IMR-90 (cell line): ENCODE measurements around the gene PLPP3.

ENCODE experiments used
- BHLHE40 ChIP-seq: fragments of 150-350 bp; IDR thresholded peaks from 2 replicates; pipeline ENCODE4 v1.6.1; 2016; ENCODE audit warnings: mild to moderate bottlenecking, low read depth, low read length
- CEBPB ChIP-seq: IDR thresholded peaks from 2 replicates; pipeline ENCODE4 v1.6.1; 2012; ENCODE audit warnings: low read depth, low read length, improper control_type of control experiment
- FOS ChIP-seq: fragments of 150-350 bp; IDR thresholded peaks from 2 replicates; pipeline ENCODE4 v1.6.1; 2016; ENCODE audit warnings: low read depth, low read length
- MAFK ChIP-seq: IDR thresholded peaks from 2 replicates; pipeline ENCODE4 v1.6.1; 2012; ENCODE audit warnings: low read depth, low read length, improper control_type of control experiment
- MAZ ChIP-seq: IDR thresholded peaks from 2 replicates; pipeline ENCODE4 v1.6.1; 2012; ENCODE audit warnings: low read depth, mild to moderate bottlenecking, low read length, improper control_type of control experiment, moderate library complexity, borderline replicate concordance
- NFE2L2 ChIP-seq: fragments of 150-350 bp; IDR thresholded peaks from 2 replicates; pipeline ENCODE4 v1.6.1; 2016; ENCODE audit warnings: low read depth, mild to moderate bottlenecking, low read length
- POLR2A ChIP-seq: IDR thresholded peaks from 2 replicates; pipeline ENCODE4 v1.6.1; 2012; ENCODE audit warnings: mild to moderate bottlenecking, low read depth, low read length
- RAD21 ChIP-seq: IDR thresholded peaks from 2 replicates; pipeline ENCODE4 v1.6.1; 2012; ENCODE audit warnings: low read length, improper control_type of control experiment
- RCOR1 ChIP-seq: IDR thresholded peaks from 2 replicates; pipeline ENCODE4 v1.6.1; 2012; ENCODE audit warnings: mild to moderate bottlenecking, low read length, improper control_type of control experiment; ENCODE audit not compliant: insufficient replicate concordance
- RFX5 ChIP-seq: IDR thresholded peaks from 2 replicates; pipeline ENCODE4 v1.8.0; 2012; ENCODE audit warnings: low read depth, mild to moderate bottlenecking, low read length, moderate library complexity
- TF ChIP-seq, protein P1 (sequence below): conservative IDR thresholded peaks from 2 replicates; pipeline ENCODE4 v1.5.1; 2012; ENCODE audit warnings: mild to moderate bottlenecking, low read depth, low read length, improper control_type of control experiment
- TF ChIP-seq, protein P2 (sequence below): fragments of 150-350 bp; IDR thresholded peaks from 2 replicates; pipeline ENCODE4 v1.6.1; 2017; ENCODE audit warnings: mild to moderate bottlenecking, antibody characterized with exemption, low read length, low read depth
- TF ChIP-seq, protein P3 (sequence below): fragments of 150-350 bp; IDR thresholded peaks from 2 replicates; pipeline ENCODE4 v1.6.1; 2016; ENCODE audit warnings: low read depth, mild to moderate bottlenecking, low read length, moderate library complexity, borderline replicate concordance

DNA sequence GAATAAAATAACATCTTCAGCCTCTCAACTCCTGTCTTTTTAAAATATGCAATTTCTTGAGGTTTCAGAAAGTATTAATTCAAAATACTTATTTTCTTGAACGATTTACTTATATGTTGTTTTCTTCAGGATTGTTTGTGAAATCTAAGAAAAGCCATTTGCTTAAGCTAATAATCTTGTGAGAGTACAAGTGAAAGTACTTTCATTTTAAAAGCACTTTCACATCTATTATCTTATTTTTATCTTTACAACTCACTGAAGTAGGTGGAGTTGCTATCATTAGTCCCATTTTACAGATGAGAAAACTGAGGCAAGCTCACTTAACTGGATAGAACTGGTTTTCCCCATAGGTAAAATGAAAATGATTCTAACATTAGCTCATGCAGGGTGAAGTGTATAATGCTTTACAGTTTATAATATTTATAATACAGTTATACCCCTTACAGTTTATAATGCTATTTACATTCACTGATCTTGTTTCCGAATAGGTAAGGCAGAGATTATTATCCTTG lies 4.7 kb upstream of the PLPP3 start:
- TF ChIP-seq NFE2L2, result no peak
- TF ChIP-seq, protein P1, sequence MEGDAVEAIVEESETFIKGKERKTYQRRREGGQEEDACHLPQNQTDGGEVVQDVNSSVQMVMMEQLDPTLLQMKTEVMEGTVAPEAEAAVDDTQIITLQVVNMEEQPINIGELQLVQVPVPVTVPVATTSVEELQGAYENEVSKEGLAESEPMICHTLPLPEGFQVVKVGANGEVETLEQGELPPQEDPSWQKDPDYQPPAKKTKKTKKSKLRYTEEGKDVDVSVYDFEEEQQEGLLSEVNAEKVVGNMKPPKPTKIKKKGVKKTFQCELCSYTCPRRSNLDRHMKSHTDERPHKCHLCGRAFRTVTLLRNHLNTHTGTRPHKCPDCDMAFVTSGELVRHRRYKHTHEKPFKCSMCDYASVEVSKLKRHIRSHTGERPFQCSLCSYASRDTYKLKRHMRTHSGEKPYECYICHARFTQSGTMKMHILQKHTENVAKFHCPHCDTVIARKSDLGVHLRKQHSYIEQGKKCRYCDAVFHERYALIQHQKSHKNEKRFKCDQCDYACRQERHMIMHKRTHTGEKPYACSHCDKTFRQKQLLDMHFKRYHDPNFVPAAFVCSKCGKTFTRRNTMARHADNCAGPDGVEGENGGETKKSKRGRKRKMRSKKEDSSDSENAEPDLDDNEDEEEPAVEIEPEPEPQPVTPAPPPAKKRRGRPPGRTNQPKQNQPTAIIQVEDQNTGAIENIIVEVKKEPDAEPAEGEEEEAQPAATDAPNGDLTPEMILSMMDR, result no peak
- TF ChIP-seq CEBPB, result no peak
- no peak for TF ChIP-seq POLR2A
- TF ChIP-seq RAD21, result no peak
- TF ChIP-seq RFX5, result no peak
- TF ChIP-seq RCOR1, result no peak
- no peak for TF ChIP-seq BHLHE40
- TF ChIP-seq MAFK, result no peak
- TF ChIP-seq, protein P2, sequence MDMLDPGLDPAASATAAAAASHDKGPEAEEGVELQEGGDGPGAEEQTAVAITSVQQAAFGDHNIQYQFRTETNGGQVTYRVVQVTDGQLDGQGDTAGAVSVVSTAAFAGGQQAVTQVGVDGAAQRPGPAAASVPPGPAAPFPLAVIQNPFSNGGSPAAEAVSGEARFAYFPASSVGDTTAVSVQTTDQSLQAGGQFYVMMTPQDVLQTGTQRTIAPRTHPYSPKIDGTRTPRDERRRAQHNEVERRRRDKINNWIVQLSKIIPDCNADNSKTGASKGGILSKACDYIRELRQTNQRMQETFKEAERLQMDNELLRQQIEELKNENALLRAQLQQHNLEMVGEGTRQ, result no peak
- TF ChIP-seq FOS, result no peak
- TF ChIP-seq MAZ, result no peak
- TF ChIP-seq, protein P3, sequence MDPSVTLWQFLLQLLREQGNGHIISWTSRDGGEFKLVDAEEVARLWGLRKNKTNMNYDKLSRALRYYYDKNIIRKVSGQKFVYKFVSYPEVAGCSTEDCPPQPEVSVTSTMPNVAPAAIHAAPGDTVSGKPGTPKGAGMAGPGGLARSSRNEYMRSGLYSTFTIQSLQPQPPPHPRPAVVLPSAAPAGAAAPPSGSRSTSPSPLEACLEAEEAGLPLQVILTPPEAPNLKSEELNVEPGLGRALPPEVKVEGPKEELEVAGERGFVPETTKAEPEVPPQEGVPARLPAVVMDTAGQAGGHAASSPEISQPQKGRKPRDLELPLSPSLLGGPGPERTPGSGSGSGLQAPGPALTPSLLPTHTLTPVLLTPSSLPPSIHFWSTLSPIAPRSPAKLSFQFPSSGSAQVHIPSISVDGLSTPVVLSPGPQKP, result no peak
